IPS-20b (cell line): ENCODE measurements around the gene SMIM33.
"Not testable (repeated sequence)": the region's sequence is repeated elsewhere in the genome, so short reads cannot be mapped to it uniquely, and the experiment has no call there.

Experiments
- H3K27ac ChIP-seq: one replicate; pipeline ENCODE4 v1.5.1; 2013; ENCODE audit warnings: low read length
- H3K27me3 ChIP-seq: 2 replicates; pipeline ENCODE4 v1.6.1; 2013; ENCODE audit warnings: mild to moderate bottlenecking, low read length, inconsistent platforms; ENCODE audit not compliant: insufficient read depth
- H3K36me3 ChIP-seq: 2 replicates; pipeline ENCODE4 v1.6.1; 2013; ENCODE audit warnings: low read depth, mild to moderate bottlenecking, inconsistent platforms, low read length, moderate library complexity; ENCODE audit not compliant: insufficient read depth
- H3K4me1 ChIP-seq: 2 replicates; pipeline ENCODE4 v1.6.1; 2013; ENCODE audit warnings: mild to moderate bottlenecking, control low read depth, inconsistent platforms, low read length, moderate library complexity; ENCODE audit not compliant: insufficient read depth
- H3K4me3 ChIP-seq: 2 replicates; pipeline ENCODE4 v1.5.1; 2013; ENCODE audit warnings: mild to moderate bottlenecking, low read length, inconsistent platforms
- H3K9ac ChIP-seq: 2 replicates; pipeline ENCODE4 v1.6.1; 2013; ENCODE audit warnings: low read depth, mild to moderate bottlenecking, inconsistent platforms, low read length, moderate library complexity
- H3K9me3 ChIP-seq: 2 replicates; pipeline ENCODE4 v1.6.1; 2013; ENCODE audit warnings: mild to moderate bottlenecking, low read depth, low read length, inconsistent platforms; ENCODE audit not compliant: insufficient read depth

SMIM33 gene

GRCh38 chr5:139475865-139476617 is 5.2 kb downstream of the SMIM33 start:
- H3K9me3 ChIP-seq: no peaks in the 10 kb centered on the region
- H3K4me3 ChIP-seq: no peak overlapping the region
- H3K27ac ChIP-seq: no peak overlapping the region
- H3K27me3 ChIP-seq: 0 out of 2 replicates have a peak, but pooled peaks cover 9% of the 10 kb centered on the region
- no peak overlapping the region for H3K9ac ChIP-seq
- H3K36me3 ChIP-seq: no peaks in the 10 kb centered on the region
- peaks cover 23% of the 10 kb centered on the region; the same call in 1 of the 2 replicates for H3K4me1 ChIP-seq

GRCh38 chr5:139478657-139479423 is 8.0 kb downstream of the SMIM33 start:
- not testable (repeated sequence) for H3K27me3 ChIP-seq, H3K36me3 ChIP-seq, H3K9ac ChIP-seq, H3K27ac ChIP-seq, H3K4me3 ChIP-seq, H3K4me1 ChIP-seq, H3K9me3 ChIP-seq

- H3K36me3 ChIP-seq, H3K27ac ChIP-seq, H3K4me3 ChIP-seq, H3K27me3 ChIP-seq, H3K9ac ChIP-seq, H3K9me3 ChIP-seq, H3K4me1 ChIP-seq: not testable (repeated sequence)
Measured at GRCh38 chr5:139479729-139480128, 8.9 kb downstream of the SMIM33 start.

- Histone ChIP-seq H3K9me3 (no peaks in the 10 kb centered on the region), H3K4me3 (no peak overlapping the region), H3K27me3 (no peaks in the 10 kb centered on the region; the same call in 1 of the 2 replicates), H3K27ac (no peak overlapping the region), H3K36me3 (no peaks in the 10 kb centered on the region), H3K9ac (no peak overlapping the region), H3K4me1 (peaks cover 2% of the 10 kb centered on the region; the same call in 1 of the 2 replicates)
Measured at GRCh38 chr5:139481122-139481533, 10.3 kb downstream of the SMIM33 start.

- H3K9me3 ChIP-seq: no peaks in the 10 kb centered on the region
- H3K9ac ChIP-seq: no peak overlapping the region
- no peaks in the 10 kb centered on the region for H3K36me3 ChIP-seq
- no peaks in the 10 kb centered on the region; the same call in 1 of the 2 replicates for H3K27me3 ChIP-seq
- H3K4me1 ChIP-seq: peaks cover 2% of the 10 kb centered on the region; the same call in 1 of the 2 replicates
- H3K4me3 ChIP-seq: no peak overlapping the region
- H3K27ac ChIP-seq: no peak overlapping the region
Measured at GRCh38 chr5:139481580-139482049, 10.8 kb downstream of the SMIM33 start.

- H3K36me3 ChIP-seq: no peaks in the 10 kb centered on the region
- no peak within 1 kb of the TSS for H3K4me3 ChIP-seq
- no peaks in the 10 kb centered on the region for H3K9me3 ChIP-seq
- no peaks in the 10 kb centered on the region; the same call in 1 of the 2 replicates for H3K27me3 ChIP-seq
- no peak within 1 kb of the TSS for H3K27ac ChIP-seq
- H3K4me1 ChIP-seq: peaks cover 2% of the 10 kb centered on the region; the same call in 1 of the 2 replicates
- no peak within 1 kb of the TSS for H3K9ac ChIP-seq
Measured at GRCh38 chr5:139482050-139482889, 11.5 kb downstream of the SMIM33 start, which contains the start of gene STING1. TSS of gene STING1 (minus strand) at chr5:139482758. CDS start at chr5:139481704, 1,054 bp downstream.

GRCh38 chr5:139482890-139483208 is 12.0 kb downstream of the SMIM33 start:
- not testable (repeated sequence) for H3K9ac ChIP-seq, H3K27me3 ChIP-seq, H3K36me3 ChIP-seq, H3K4me1 ChIP-seq, H3K9me3 ChIP-seq, H3K27ac ChIP-seq, H3K4me3 ChIP-seq

- no peaks in the 10 kb centered on the region; the same call in 1 of the 2 replicates for H3K27me3 ChIP-seq
- H3K9me3 ChIP-seq: no peaks in the 10 kb centered on the region
- 0 out of 2 replicates have a peak overlapping the region, but pooled peaks have one; percentile 5 for H3K9ac ChIP-seq
- H3K4me1 ChIP-seq: peaks cover 2% of the 10 kb centered on the region; the same call in 1 of the 2 replicates
- no peaks in the 10 kb centered on the region for H3K36me3 ChIP-seq
- H3K27ac ChIP-seq: no peak overlapping the region
- no peak overlapping the region for H3K4me3 ChIP-seq
Measured at GRCh38 chr5:139486201-139486600, 15.4 kb downstream of the SMIM33 start.

GRCh38 chr5:139488260-139488659 is 17.5 kb downstream of the SMIM33 start:
- no peak overlapping the region for H3K9ac ChIP-seq

GRCh38 chr5:139492700-139493192 is 21.9 kb downstream of the SMIM33 start:
- H3K9ac ChIP-seq: no peak overlapping the region
- no peaks in the 10 kb centered on the region for H3K9me3 ChIP-seq
- no peak overlapping the region for H3K27ac ChIP-seq
- H3K36me3 ChIP-seq: no peaks in the 10 kb centered on the region
- no peaks in the 10 kb centered on the region for H3K4me1 ChIP-seq
- no peak overlapping the region for H3K4me3 ChIP-seq
- H3K27me3 ChIP-seq: no peaks in the 10 kb centered on the region

More at GRCh38 chr5:139488260-139488659, 17.5 kb downstream of the SMIM33 start:
- Histone ChIP-seq H3K4me1 (peaks cover 2% of the 10 kb centered on the region; the same call in 1 of the 2 replicates), H3K36me3 (no peaks in the 10 kb centered on the region), H3K4me3 (no peak overlapping the region), H3K27ac (no peak overlapping the region), H3K27me3 (no peaks in the 10 kb centered on the region; the same call in 1 of the 2 replicates), H3K9me3 (no peaks in the 10 kb centered on the region)

GRCh38 chr5:139494256-139494655 is 23.5 kb downstream of the SMIM33 start:
- no peaks in the 10 kb centered on the region for H3K27me3 ChIP-seq
- no peaks in the 10 kb centered on the region for H3K9me3 ChIP-seq
- H3K36me3 ChIP-seq: no peaks in the 10 kb centered on the region
- H3K9ac ChIP-seq: no peak overlapping the region
- no peak overlapping the region for H3K4me3 ChIP-seq
- no peaks in the 10 kb centered on the region for H3K4me1 ChIP-seq
- no peak overlapping the region for H3K27ac ChIP-seq
